OCI-LY7 (cell line): Measurements from ENCODE around the gene C1QC. TPM values are rescaled to one million over a fixed set of nuclear protein-coding genes. Genes with fewer than 3 reads are reported as not detected.

Experiments used
- BruUV-seq: library from RNA; stranded (reverse); fragments of 400-500 nt; replicated peaks from 2 replicates; lab custom pipeline; 2021; lab: Mats Ljungman, UMichigan
- CTCF ChIA-PET: fragments of 300-600 bp; sonication (Branson Sonifier 250); formaldehyde crosslinking; loops from one replicate; lab custom pipeline; 2022; ENCODE audit warnings: antibody characterized with exemption; ENCODE audit not compliant: unreplicated experiment; lab: Charles Lee
- POLR2A ChIA-PET: fragments of 300-600 bp; sonication (Branson Sonifier 250); formaldehyde crosslinking; loops from one replicate; lab custom pipeline; 2022; ENCODE audit warnings: antibody characterized with exemption; lab: Charles Lee
- DNase-seq: peaks from one replicate; pipeline ENCODE4 v3.0.0-alpha.2; 2015; ENCODE audit warnings: low spot score
- H2AFZ ChIP-seq: fragments of 200-600 bp; sonication (generic), shearing (Covaris generic); 2 replicates; pipeline ENCODE4 v1.6.1; 2014; ENCODE audit warnings: mild to moderate bottlenecking, antibody characterized with exemption, low read length, moderate library complexity
- H3K27ac ChIP-seq: fragments of 200-600 bp; sonication (generic); 2 replicates; pipeline ENCODE4 v1.5.1; 2014; ENCODE audit warnings: mixed run types, low read depth, mild to moderate bottlenecking, moderate library complexity, low read length, inconsistent platforms; ENCODE audit not compliant: poor library complexity, severe bottlenecking
- H3K36me3 ChIP-seq: fragments of 200-600 bp; sonication (generic); 2 replicates; pipeline ENCODE4 v1.6.1; 2014; ENCODE audit warnings: mild to moderate bottlenecking, antibody characterized with exemption, low read length, moderate library complexity, mixed read lengths; ENCODE audit not compliant: insufficient read depth
- H3K4me1 ChIP-seq: fragments of 200-600 bp; sonication (generic); 2 replicates; pipeline ENCODE4 v1.5.1; 2014; ENCODE audit warnings: mild to moderate bottlenecking, low read length; ENCODE audit not compliant: insufficient read depth, poor library complexity, severe bottlenecking
- H3K4me2 ChIP-seq: fragments of 200-600 bp; sonication (generic); 2 replicates; pipeline ENCODE4 v1.6.1; 2014; ENCODE audit warnings: mild to moderate bottlenecking, low read length
- H3K4me3 ChIP-seq: fragments of 200-600 bp; sonication (generic); 2 replicates; pipeline ENCODE4 v1.5.1; 2014; ENCODE audit warnings: mild to moderate bottlenecking, low read depth, low read length; ENCODE audit not compliant: poor library complexity, severe bottlenecking
- H3K79me2 ChIP-seq: fragments of 200-600 bp; sonication (generic); 2 replicates; pipeline ENCODE4 v1.6.1; 2016; ENCODE audit warnings: low read depth, mild to moderate bottlenecking, low read length, moderate library complexity, mixed read lengths; ENCODE audit not compliant: insufficient read depth
- H3K9me2 ChIP-seq: fragments of 200-600 bp; sonication (generic); 2 replicates; pipeline ENCODE4 v1.6.1; 2016; ENCODE audit warnings: mild to moderate bottlenecking, low read length, mixed read lengths; ENCODE audit not compliant: insufficient read depth
- H3K9me3 ChIP-seq: fragments of 200-600 bp; sonication (generic); 2 replicates; pipeline ENCODE4 v1.6.1; 2014; ENCODE audit warnings: mild to moderate bottlenecking, mixed run types, low read length, mixed read lengths
- H4K20me1 ChIP-seq: fragments of 200-600 bp; sonication (generic); 2 replicates; pipeline ENCODE4 v1.6.1; 2014; ENCODE audit warnings: mild to moderate bottlenecking, antibody characterized with exemption, low read length, moderate library complexity, mixed read lengths; ENCODE audit not compliant: insufficient read depth
- EZH2phosphoT487 ChIP-seq: fragments of 200-600 bp; sonication (generic); IDR thresholded peaks from 2 replicates; pipeline ENCODE4 v1.6.1; 2018; ENCODE audit warnings: low read depth, borderline replicate concordance, mild to moderate bottlenecking, mixed run types, antibody characterized with exemption, low read length, moderate library complexity, mixed read lengths
- intact Hi-C: fragments of 100-400 bp; cut with micrococcal nuclease; formaldehyde crosslinking; loops from one replicate; pipeline ENCODE4 v1.10.0; 2022; ENCODE audit not compliant: unreplicated experiment
- total RNA-seq, 2 experiments: library from RNA; depleted of rRNA in 1 of 2; stranded (reverse); fragments of >200 nt in 1 of 2; shearing (Covaris generic) in 1 of 2; gene quantifications; 2 replicates each; pipeline ENCODE4 v1.2.3, GENCODE V29; 2014 to 2022
- TF ChIP-seq, protein P1 (sequence below): fragments of 200-600 bp; sonication (generic); conservative IDR thresholded peaks from 2 replicates; pipeline ENCODE4 v1.5.1; 2014; ENCODE audit warnings: mild to moderate bottlenecking, antibody characterized with exemption, low read length, moderate library complexity, mixed read lengths

C1QC gene
- total RNA-seq, 2 experiments from 2014 or later, result not detected

DNA sequence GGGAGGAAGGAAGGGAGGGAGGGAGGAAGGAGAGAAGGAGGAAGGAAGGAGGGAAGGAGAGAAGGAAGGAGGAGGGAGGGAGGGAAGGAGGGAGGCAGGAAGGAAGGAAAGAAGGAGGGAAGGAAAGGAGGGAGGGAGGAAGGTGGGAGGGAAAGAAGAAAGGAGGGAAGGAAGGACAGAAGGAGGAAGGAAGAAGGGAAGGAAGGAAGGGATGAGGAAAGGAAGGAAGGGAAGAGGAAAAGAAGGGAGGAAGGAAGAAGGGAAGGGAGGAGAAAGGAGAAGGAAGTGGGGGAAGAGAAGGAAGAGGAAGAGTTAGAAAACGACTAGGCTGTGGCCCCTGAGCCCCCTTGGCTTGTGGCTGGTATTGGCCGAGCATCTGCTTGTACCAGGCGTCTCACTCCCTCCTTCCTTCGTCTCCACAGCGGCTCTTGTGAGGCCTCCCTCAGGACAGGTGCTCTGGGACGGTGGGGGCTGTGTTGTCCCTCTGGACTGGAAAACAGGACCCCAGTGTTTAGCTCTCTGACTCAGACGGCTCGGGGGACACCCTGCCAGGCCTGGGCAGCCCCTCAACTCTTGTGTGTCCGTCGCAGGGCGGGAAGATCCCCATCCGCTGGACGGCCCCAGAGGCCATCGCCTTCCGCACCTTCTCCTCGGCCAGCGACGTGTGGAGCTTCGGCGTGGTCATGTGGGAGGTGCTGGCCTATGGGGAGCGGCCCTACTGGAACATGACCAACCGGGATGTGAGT lies 43.2 kb upstream of the C1QC start:
- Histone ChIP-seq H4K20me1 (no peaks in the 10 kb centered on the region), H3K9me2 (no peaks in the 10 kb centered on the region), H3K36me3 (no peaks in the 10 kb centered on the region), H3K4me1 (no peaks in the 10 kb centered on the region), H3K9me3 (no peaks in the 10 kb centered on the region), H3K79me2 (no peaks in the 10 kb centered on the region), H3K27ac (no peak overlapping the region), H3K4me3 (no peak overlapping the region), H2AFZ (no peak overlapping the region), H3K4me2 (no peak overlapping the region)
- no peak for DNase-seq
- TF ChIP-seq, protein P1, sequence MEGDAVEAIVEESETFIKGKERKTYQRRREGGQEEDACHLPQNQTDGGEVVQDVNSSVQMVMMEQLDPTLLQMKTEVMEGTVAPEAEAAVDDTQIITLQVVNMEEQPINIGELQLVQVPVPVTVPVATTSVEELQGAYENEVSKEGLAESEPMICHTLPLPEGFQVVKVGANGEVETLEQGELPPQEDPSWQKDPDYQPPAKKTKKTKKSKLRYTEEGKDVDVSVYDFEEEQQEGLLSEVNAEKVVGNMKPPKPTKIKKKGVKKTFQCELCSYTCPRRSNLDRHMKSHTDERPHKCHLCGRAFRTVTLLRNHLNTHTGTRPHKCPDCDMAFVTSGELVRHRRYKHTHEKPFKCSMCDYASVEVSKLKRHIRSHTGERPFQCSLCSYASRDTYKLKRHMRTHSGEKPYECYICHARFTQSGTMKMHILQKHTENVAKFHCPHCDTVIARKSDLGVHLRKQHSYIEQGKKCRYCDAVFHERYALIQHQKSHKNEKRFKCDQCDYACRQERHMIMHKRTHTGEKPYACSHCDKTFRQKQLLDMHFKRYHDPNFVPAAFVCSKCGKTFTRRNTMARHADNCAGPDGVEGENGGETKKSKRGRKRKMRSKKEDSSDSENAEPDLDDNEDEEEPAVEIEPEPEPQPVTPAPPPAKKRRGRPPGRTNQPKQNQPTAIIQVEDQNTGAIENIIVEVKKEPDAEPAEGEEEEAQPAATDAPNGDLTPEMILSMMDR, result no peak
- no peak for TF ChIP-seq EZH2phosphoT487
- POLR2A ChIA-PET, result no interaction called here
- intact Hi-C loops, result no loop called here
- CTCF ChIA-PET, result no interaction called here
- BruUV-seq, result no TSS peak

DNA sequence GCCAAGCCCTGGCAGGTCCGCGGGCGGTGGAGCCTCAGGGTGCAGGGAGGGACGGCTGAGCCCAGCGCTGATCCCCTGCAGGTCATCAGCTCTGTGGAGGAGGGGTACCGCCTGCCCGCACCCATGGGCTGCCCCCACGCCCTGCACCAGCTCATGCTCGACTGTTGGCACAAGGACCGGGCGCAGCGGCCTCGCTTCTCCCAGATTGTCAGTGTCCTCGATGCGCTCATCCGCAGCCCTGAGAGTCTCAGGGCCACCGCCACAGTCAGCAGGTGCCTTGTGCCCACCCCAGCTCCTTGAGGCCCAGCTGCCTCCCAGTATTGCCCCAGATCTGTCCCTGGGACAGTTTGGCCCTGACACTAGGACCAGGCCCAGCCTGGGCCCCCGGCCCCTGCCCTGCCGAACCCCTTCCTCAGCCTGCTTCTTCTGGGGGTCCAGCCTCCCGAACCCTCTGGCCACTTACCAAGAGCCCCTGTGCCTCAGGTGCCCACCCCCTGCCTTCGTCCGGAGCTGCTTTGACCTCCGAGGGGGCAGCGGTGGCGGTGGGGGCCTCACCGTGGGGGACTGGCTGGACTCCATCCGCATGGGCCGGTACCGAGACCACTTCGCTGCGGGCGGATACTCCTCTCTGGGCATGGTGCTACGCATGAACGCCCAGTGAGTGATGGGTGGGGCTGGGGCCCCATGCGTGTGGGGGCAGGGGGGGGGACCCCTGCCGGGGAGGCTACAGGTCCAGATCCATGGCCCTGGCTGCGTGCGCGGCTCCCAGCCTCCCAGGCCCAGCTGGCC lies 42.4 kb upstream of the C1QC start:
- ChIA-PET CTCF (no interaction called here), POLR2A (no interaction called here)
- TF ChIP-seq EZH2phosphoT487, result no peak
- TF ChIP-seq, protein P1, result no peak

DNA sequence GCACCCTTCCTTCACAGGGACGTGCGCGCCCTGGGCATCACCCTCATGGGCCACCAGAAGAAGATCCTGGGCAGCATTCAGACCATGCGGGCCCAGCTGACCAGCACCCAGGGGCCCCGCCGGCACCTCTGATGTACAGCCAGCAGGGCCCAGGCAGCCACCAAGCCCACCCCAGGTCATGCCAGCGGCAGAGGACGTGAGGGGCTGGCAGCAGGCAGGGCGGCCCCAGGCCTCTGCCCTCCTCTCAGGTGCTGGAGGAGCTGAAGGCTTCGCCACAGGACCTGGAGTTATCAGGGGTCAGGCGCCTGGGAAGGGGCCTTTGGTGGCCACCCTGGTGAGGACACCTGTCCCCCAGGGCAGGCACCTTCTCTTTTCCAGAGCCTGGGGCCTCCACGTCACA lies 41.8 kb upstream of the C1QC start:
- BruUV-seq, result no TSS peak
- H3K36me3 ChIP-seq, result no peaks in the 10 kb centered on the region

More for the DNA sequence above, 42.4 kb upstream of the C1QC start:
- no peak for DNase-seq
- H3K9me2 ChIP-seq, result no peaks in the 10 kb centered on the region
- intact Hi-C loops, result no loop called here
- H3K9me3 ChIP-seq, result no peaks in the 10 kb centered on the region
- BruUV-seq, result no TSS peak
- H3K36me3 ChIP-seq, result no peaks in the 10 kb centered on the region
- H3K4me3 ChIP-seq, result no peak overlapping the region
- H4K20me1 ChIP-seq, result no peaks in the 10 kb centered on the region
- no peaks in the 10 kb centered on the region for H3K79me2 ChIP-seq
- no peak overlapping the region for H3K27ac ChIP-seq
- no peak overlapping the region for H2AFZ ChIP-seq
- no peaks in the 10 kb centered on the region for H3K4me1 ChIP-seq
- no peak overlapping the region for H3K4me2 ChIP-seq

More for the DNA sequence above, 41.8 kb upstream of the C1QC start:
- no peak for DNase-seq
- Histone ChIP-seq H3K4me2 (no peak overlapping the region), H3K27ac (no peak overlapping the region), H4K20me1 (no peaks in the 10 kb centered on the region), H3K79me2 (no peaks in the 10 kb centered on the region), H3K4me3 (no peak overlapping the region), H3K4me1 (no peaks in the 10 kb centered on the region), H2AFZ (no peak overlapping the region), H3K9me3 (no peaks in the 10 kb centered on the region), H3K9me2 (no peaks in the 10 kb centered on the region)
- TF ChIP-seq, protein P1, result no peak
- TF ChIP-seq EZH2phosphoT487, result no peak
- ChIA-PET POLR2A (no interaction called here), CTCF (no interaction called here)
- intact Hi-C loops, result no loop called here
